Sigmoid colon (tissue), 7 donors: ENCODE measurements around the gene LRRC49. TPM values are rescaled to one million over a fixed set of nuclear protein-coding genes. Genes with fewer than 3 reads are reported as not detected.
"Not testable (repeated sequence)": the region's sequence is repeated elsewhere in the genome, so short reads cannot be mapped to it uniquely, and the experiment has no call there.

ENCODE experiments used
- DNase-seq: peaks from one replicate; pipeline ENCODE4 v3.0.0-alpha.2; 2019
- H3K27ac ChIP-seq, 4 donors: fragments of 200-600 bp; sonication (generic); one replicate each; pipeline ENCODE4 v1.5.1; 2016 to 2019; ENCODE audit warnings: mild to moderate bottlenecking in 1 of 4
- H3K27me3 ChIP-seq, 3 donors: fragments of 200-600 bp; sonication (generic); one replicate each; pipeline ENCODE4 v1.5.1; 2019; ENCODE audit warnings: mild to moderate bottlenecking in 1 of 3
- H3K36me3 ChIP-seq, 4 donors: fragments of 200-600 bp; sonication (generic); one replicate each; pipeline ENCODE4 v1.5.1; 2016 to 2019
- H3K4me1 ChIP-seq, 4 donors: fragments of 200-600 bp; sonication (generic); one replicate each; pipeline ENCODE4 v1.5.1; 2017 to 2019
- H3K4me3 ChIP-seq, 4 donors: fragments of 200-600 bp; sonication (generic); one replicate each; pipeline ENCODE4 v1.5.1; 2017 to 2019; ENCODE audit warnings: mild to moderate bottlenecking in 2 of 4, moderate library complexity in 1 of 4
- H3K9me3 ChIP-seq, 4 donors: fragments of 200-600 bp in 3 of 4; sonication (generic) in 3 of 4; one replicate each; pipeline versions ENCODE4 v1.5.1 to v1.6.1; 2013 to 2019
- CTCF ChIP-seq, 4 experiments: fragments of 450-650 bp in 3 of 4; fragments of 200-600 bp in 1 of 4; IDR thresholded peaks; one replicate each; pipeline ENCODE4 v1.5.1; 2016 to 2019; ENCODE audit warnings: antibody characterized with exemption in 4 of 4, mild to moderate bottlenecking in 3 of 4, moderate library complexity in 2 of 4
- EP300 ChIP-seq, 4 donors: sonication (generic); formaldehyde crosslinking; IDR thresholded peaks; one replicate each; pipeline ENCODE4 v1.6.1; 2017; ENCODE audit warnings: antibody characterized with exemption in 4 of 4
- POLR2A ChIP-seq, 2 donors: fragments of 450-650 bp; IDR thresholded peaks; one replicate each; pipeline ENCODE4 v1.6.1; 2016; ENCODE audit warnings: antibody characterized with exemption in 2 of 2, mild to moderate bottlenecking in 2 of 2, moderate library complexity in 2 of 2
- POLR2AphosphoS5 ChIP-seq, 4 donors: sonication (generic); formaldehyde crosslinking; IDR thresholded peaks; one replicate each; pipeline ENCODE4 v1.6.1; 2017; ENCODE audit warnings: antibody characterized with exemption in 4 of 4
- WGBS, 2 donors: extraction: QIAGEN DNeasy Blood & Tissue Kit; methylation state at CpG; one replicate each; pipeline ENCODE4 v1.1.7; 2013; 5-methylcytosine and 5-hydroxymethylcytosine counted together
- intact Hi-C: fragments of 100-400 bp; cut with DNase I; formaldehyde crosslinking; loops from one replicate; pipeline ENCODE4 v1.15.1; 2023
- polyA plus RNA-seq, 3 donors: library from polyadenylated mRNA; stranded (reverse); fragments of 200-250 nt; gene quantifications; one replicate each; pipeline ENCODE4 v1.2.3, GENCODE V29; 2013
- total RNA-seq, 4 donors: library from RNA; depleted of rRNA; stranded (reverse); fragments of >200 nt; gene quantifications; one replicate each; pipeline ENCODE4 v1.1.0, GENCODE V29; 2016
- donor health status: healthy with polysubstance abuse.
- donor health status: Bipolar disorder and iron deficiency.
- donor health status: healthy.

Gene LRRC49
- total and polyA plus RNA-seq, 7 donors: 1.6 to 20.2 (median 10.3) TPM

GRCh38 chr15:70922119-70922518 is 29.5 kb downstream of the LRRC49 start:
- intact Hi-C loops: no loop called here
- Histone ChIP-seq H3K27ac (no peak overlapping the region), H3K27me3 (no peaks in the 10 kb centered on the region), H3K9me3 (no peaks in the 10 kb centered on the region), H3K4me3 (no peak overlapping the region), H3K4me1 (no peaks in the 10 kb centered on the region), H3K36me3 (no peaks in the 10 kb centered on the region)
- TF ChIP-seq POLR2A (IDR thresholded peaks at IDR 0.05): no peak
- no peak for TF ChIP-seq EP300 (IDR thresholded peaks at IDR 0.05)
- TF ChIP-seq POLR2AphosphoS5 (IDR thresholded peaks at IDR 0.05): no peak
- TF ChIP-seq CTCF (IDR thresholded peaks at IDR 0.05): no peak
- WGBS, 2 donors: 97 to 99% methylated on average over 2 of the region's 2 CpGs
- no peak for DNase-seq

- Histone ChIP-seq H3K27me3 (no peaks in the 10 kb centered on the region), H3K27ac (no peak overlapping the region), H3K4me3 (no peak overlapping the region), H3K9me3 (no peaks in the 10 kb centered on the region), H3K36me3 (no peaks in the 10 kb centered on the region), H3K4me1 (no peaks in the 10 kb centered on the region)
- WGBS, 2 donors: 85% methylated on average over 2 of the region's 2 CpGs
- no peak for DNase-seq
- TF ChIP-seq EP300 (IDR thresholded peaks at IDR 0.05) (no peak), POLR2AphosphoS5 (IDR thresholded peaks at IDR 0.05) (no peak), CTCF (IDR thresholded peaks at IDR 0.05) (no peak), POLR2A (IDR thresholded peaks at IDR 0.05) (no peak)
- intact Hi-C loops: no loop called here
Observed at GRCh38 chr15:70923311-70924080, 30.9 kb downstream of the LRRC49 start.

- H3K27me3 ChIP-seq, H3K4me3 ChIP-seq, H3K4me1 ChIP-seq, DNase-seq, intact Hi-C loops, H3K27ac ChIP-seq, H3K36me3 ChIP-seq, H3K9me3 ChIP-seq: not testable (repeated sequence)
- 72 to 86% methylated on average over 1 of the region's 1 CpG for WGBS, 2 donors
Observed at GRCh38 chr15:70926914-70927313, 34.3 kb downstream of the LRRC49 start.

GRCh38 chr15:70931821-70932220 is 39.2 kb downstream of the LRRC49 start:
- H3K4me3 ChIP-seq: no peak overlapping the region
- TF ChIP-seq EP300 (IDR thresholded peaks at IDR 0.05) (no peak), POLR2AphosphoS5 (IDR thresholded peaks at IDR 0.05) (no peak), CTCF (IDR thresholded peaks at IDR 0.05) (no peak)
- no peaks in the 10 kb centered on the region for H3K4me1 ChIP-seq
- intact Hi-C loops: no loop called here
- no peak overlapping the region for H3K27ac ChIP-seq
- no peak for DNase-seq
- no peaks in the 10 kb centered on the region for H3K9me3 ChIP-seq
- no peaks in the 10 kb centered on the region for H3K36me3 ChIP-seq
- H3K27me3 ChIP-seq: no peaks in the 10 kb centered on the region

GRCh38 chr15:70932397-70932796 is 39.8 kb downstream of the LRRC49 start:
- H3K27me3 ChIP-seq: no peaks in the 10 kb centered on the region
- DNase-seq: no peak
- H3K4me1 ChIP-seq: no peaks in the 10 kb centered on the region
- TF ChIP-seq POLR2A (IDR thresholded peaks at IDR 0.05) (no peak), CTCF (IDR thresholded peaks at IDR 0.05) (no peak), EP300 (IDR thresholded peaks at IDR 0.05) (no peak), POLR2AphosphoS5 (IDR thresholded peaks at IDR 0.05) (no peak)
- intact Hi-C loops: no loop called here
- H3K36me3 ChIP-seq: no peaks in the 10 kb centered on the region
- no peak overlapping the region for H3K4me3 ChIP-seq
- 67 to 70% methylated on average over 2 of the region's 2 CpGs for WGBS, 2 donors
- no peaks in the 10 kb centered on the region for H3K9me3 ChIP-seq
- H3K27ac ChIP-seq: no peak overlapping the region
